Measurements from ENCODE around the gene JAM3.

DNA sequence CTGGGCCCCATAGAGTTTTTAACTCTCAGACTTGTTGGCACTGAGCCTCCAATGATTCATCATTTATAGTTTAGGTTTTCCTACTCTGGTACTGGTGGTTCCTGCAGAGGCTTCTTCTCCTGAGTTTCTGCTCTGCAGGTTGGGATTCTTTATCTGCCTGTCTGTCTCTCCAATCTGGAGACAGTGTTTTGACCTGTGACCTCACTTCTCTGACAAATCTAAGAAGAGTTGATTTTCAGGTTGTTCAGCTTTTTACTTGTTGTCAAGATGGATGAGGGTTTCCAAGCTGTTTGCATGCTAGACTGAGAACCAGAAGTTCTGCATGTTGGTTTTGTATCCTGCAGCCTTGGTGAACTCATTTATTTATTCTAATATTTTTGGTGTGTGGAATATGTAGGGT lies 63.9 kb downstream of the JAM3 start:
- TF ChIP-seq EZH2 (IDR thresholded peaks at IDR 0.05; ENCODE audit: low read depth) = no peak
- TF ChIP-seq, protein P1, sequence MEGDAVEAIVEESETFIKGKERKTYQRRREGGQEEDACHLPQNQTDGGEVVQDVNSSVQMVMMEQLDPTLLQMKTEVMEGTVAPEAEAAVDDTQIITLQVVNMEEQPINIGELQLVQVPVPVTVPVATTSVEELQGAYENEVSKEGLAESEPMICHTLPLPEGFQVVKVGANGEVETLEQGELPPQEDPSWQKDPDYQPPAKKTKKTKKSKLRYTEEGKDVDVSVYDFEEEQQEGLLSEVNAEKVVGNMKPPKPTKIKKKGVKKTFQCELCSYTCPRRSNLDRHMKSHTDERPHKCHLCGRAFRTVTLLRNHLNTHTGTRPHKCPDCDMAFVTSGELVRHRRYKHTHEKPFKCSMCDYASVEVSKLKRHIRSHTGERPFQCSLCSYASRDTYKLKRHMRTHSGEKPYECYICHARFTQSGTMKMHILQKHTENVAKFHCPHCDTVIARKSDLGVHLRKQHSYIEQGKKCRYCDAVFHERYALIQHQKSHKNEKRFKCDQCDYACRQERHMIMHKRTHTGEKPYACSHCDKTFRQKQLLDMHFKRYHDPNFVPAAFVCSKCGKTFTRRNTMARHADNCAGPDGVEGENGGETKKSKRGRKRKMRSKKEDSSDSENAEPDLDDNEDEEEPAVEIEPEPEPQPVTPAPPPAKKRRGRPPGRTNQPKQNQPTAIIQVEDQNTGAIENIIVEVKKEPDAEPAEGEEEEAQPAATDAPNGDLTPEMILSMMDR (conservative IDR thresholded peaks at IDR 0.05) = no peak
